GM19023 (cell line): ENCODE results near the gene CPXM1.

Source experiments
- ATAC-seq: cut with Tn5 transposase; IDR thresholded peaks from one replicate; pipeline ENCODE4 v1.9.1; 2021; ENCODE audit warnings: mild to moderate bottlenecking, moderate library complexity; ENCODE audit not compliant: unreplicated experiment

The CPXM1 gene

DNA sequence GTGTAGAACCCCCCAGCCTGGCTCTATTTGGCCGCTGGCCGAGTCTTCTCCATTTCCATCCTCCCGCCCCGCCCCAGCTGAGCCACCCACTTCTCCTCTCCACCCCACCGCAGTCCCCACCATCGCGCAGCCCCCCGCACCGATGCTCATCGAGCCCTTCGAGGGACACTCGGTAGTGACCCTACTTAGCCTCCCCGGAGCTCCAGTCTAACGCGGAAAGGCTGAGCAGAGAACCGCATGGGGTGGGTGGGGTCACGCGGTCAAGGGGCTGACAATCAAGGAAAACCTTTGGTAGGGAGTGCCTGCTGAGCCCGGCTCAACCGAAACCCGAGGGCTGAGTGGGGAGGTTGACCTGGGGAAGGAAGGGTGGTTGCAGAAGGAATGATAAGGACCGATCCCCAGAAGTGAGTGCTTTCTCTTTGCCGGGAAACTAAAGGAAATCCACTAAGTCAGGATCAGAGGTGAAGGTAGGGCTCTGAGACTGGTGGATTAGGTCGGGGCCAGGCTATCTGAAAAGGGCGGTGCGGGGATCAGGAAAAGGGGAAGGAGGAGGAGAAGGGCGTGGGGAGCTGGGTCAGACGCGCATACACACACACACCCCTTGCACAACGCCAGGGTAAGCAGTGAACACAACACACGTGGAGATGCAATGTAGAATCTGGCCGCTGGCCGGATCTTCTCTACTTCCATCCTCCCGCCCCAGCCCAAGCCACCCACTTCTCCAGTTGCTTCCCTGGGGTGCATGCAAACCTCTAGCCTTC is 49.8 kb downstream of the CPXM1 start:
- ATAC-seq: no peak

DNA sequence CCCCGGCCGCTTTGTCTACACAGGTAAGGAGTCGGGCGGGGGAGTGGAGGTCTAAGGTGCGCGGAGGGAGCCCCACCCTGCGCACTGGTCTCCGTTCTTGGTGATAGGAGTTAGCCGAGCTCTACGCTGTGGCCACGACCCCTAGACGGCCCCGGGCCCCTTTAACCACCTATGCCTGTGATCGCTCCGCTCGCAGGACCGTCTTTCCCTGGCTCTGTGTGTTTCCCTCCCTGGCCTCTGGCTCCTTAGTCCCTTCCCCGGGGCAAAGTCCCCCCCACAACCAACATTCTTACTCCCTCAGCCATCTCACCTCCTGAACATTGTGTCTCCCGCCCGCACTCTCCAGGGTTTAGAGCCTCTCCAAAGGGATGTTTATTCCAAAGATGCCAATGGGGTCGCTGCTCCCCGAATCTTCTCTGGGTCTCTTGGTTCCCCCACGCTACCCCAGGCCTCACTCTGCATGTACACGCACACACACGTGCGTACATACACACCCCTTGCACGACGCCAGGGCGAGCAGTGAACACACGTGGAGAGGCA is 50.4 kb downstream of the CPXM1 start:
- no peak for ATAC-seq

DNA sequence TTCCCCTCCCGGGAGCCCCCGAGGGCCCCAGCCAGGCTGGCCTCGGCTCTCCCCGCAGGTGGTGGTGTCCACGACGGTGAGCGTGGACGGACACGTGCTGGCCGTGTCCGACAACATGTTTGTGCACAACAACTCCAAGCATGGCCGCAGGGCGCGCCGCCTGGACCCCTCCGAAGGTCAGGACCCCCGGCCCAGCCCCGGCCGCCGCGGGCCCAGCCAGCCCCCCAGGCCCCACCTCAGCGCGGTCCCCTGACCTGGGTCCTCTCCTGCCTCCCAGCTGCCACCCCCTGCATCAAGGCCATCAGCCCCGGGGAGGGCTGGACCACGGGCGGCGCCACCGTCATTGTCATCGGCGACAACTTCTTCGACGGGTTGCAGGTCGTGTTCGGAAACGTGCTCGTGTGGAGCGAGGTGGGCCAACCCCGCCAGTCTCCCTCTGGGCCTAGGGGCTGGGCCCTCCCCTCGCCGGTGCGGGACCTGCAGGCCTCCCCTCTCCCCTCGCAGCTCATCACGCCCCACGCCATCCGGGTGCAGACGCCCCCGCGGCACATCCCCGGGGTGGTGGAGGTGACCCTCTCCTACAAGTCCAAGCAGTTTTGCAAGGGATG is 51.0 kb downstream of the CPXM1 start:
- ATAC-seq: no peak

DNA sequence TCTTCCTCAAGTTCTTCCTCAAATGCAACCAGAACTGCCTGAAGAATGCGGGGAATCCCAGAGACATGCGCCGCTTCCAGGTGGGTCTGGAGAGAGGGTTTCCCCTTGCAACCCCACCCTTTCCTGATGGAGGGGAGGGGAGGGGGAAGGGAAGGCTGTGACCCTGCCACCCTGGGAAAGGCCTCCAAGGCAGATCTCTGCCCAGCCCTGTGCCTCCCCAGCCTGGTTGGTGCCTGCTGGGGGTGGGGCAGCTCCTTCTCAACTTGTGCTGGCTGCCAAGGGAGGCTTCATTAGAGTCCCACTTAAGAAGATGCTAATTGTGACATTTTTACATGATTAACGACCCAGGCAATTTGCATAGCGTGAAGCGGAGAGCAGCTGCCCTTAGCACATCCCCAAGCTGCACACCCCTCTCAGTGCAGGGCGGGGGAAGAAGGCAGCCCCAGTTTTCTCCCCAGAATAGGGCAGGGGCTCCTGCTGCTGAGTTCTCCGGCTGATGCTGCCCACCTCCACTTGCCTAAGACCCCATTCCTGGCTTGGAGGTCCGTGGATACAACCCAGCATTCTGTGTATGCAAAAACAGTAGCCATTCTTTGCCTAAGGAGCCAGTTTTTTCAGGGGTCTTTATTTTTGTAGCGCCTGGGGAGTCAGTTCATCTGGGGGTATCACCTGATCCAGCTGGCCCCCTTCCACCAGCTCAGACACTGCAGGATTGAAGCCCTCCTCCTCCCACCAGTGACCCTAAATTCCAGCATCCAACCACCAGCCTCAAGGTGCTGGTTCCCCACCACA is 51.7 kb downstream of the CPXM1 start:
- ATAC-seq: no peak

DNA sequence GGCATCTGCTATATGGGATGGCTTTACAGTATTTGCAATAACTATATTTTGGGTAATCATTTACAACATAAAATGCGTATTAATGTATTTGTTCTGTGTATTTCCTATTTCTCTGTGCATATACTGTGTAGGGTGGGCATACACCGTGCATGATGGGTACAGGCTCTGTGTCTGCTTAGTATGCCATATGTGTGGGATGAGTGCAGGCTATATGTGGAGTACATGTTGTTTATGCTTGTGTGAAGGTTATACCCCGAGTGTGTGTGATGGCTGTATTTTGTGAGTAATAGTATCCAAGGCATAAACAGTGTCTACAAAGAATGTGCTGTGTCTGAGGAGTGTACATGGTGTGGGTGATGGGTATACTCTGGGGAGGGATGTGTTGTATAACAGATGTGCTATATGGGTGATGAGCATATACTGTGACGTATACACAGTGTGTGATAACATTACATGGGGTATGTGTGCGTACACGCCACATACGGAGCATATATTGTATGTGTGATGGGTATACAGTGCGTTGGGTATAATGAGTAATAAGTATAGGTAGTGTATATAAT is 52.7 kb downstream of the CPXM1 start:
- ATAC-seq: no peak

DNA sequence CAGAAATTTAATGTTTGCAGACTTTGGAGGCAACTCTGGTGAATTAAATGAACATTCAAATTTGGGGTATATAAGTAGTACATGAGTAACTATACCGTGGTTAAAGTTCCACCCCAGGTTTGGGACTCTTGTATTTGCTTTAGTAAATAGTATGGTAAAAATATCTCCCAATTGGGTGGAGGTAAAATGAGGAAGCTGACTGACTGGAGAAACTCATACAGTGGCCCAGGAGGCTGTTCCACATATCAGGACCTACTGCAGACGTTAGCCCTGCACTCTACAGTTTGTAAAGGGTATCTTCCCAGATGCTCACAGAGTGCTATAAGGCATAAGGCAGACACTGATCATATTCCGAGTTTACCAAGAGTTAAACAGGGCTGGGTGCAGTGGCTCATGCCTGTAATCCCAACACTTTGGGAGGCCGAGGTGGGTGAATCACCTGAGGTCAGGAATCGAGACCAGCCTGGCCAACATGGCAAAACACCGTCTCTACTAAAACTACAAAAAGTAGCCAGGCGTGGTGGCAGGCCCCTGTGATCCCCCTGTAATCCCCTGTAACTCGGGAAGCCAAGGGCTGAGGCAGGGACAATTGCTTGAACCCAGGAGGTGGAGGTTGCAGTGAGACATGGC is 53.7 kb downstream of the CPXM1 start:
- ATAC-seq: no peak

DNA sequence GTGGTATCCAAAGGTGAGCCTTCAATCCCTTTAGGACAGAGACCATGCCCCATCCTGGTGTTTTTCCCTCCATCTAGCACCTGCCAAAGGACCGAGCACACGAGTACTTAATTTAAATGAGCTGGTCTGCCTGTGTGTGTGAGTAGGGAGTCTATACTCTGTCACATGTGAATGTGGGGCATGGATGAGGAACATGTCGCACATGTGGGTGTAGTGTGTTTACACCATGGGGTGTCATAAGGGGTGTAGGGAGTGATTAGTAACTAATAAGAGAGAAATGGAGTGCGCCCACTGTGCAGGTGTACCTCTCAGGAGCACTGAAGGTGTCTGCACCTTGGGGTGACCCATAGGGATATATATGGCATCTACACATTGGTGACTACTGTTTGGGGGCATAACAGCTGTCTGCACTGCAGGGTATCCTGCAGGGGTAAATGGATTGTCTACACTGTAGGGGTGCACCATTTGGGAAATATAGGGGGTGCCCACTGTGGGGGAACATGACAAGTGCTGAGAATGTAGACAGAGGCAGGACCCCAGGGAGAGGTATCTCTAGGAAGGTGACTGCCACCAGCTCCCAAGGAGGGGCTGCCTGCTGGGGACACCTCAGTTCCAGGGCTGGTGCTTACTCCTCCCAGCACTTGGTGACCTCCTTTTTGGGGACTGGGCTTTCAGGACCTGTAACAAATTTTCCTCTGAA is 54.3 kb downstream of the CPXM1 start:
- no peak for ATAC-seq

DNA sequence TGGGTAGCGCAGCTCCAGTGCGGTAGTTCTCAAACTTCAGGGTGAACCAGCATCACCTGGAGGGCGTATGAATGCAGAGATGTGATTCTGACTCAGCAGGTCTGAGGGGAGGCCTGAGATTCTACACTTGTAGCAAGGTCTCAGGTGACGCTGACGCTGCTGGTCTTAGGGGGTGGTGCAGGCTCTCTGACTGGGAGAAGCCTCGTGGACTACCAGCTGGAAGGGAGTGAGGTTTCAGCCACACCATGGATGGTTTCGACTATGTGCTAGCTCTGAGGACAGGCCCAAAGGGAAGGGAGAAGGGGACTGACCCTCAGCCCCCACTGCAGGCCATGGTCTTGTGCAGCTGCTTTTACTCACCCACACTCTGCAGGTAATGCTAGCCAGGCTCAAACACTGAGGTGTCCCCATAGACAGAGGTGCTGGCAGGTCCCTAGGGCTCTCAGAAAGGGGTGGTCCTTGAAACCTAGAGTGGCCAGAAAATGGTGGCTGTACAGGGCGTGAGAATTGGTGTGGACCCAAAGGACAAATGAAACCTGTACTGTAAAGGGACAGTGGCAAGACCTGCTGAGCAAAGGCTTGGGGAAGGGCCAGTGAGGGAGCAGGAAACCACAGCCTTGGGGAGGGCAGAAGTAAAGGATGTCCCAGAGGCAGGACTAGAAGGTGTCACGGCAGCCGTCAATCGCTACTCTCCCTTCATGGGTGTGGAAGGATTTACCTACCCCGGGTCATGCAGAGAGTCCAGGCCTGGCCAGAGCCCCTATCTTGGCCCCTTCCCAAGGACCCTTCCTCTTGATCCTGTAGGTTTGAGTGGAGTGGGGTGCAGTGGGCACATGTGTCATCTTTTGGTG is 55.1 kb downstream of the CPXM1 start:
- no peak for ATAC-seq
